Measurements from ENCODE around the gene CRABP1.

GRCh38 chr15:78390242-78390641, 50.1 kb downstream of the CRABP1 start:
- TF ChIP-seq CTCF (IDR thresholded peaks at IDR 0.05 in 8 of 11, conservative IDR thresholded peaks at IDR 0.05 in 3 of 11) (no peak), POLR2AphosphoS5 (IDR thresholded peaks at IDR 0.05) (no peak)

Measured in spleen (tissue), 7 donors.